ENCODE results near the gene SLC6A8. TPM values are rescaled to one million over a fixed set of nuclear protein-coding genes. Genes with fewer than 3 reads are reported as not detected.

SLC6A8 gene
- total RNA-seq, 6 donors from 2014 or later, result 3.9 to 8.1 (median 6.1) TPM

GRCh38 chrX:153645921-153646488 is 41.7 kb upstream of the SLC6A8 start:
- Histone ChIP-seq H3K36me3 (no peaks in the 10 kb centered on the region), H3K4me1 (peaks cover 6 to 49% (median 21%) of the 10 kb centered on the region in 4 donors), H3K27me3 (peaks cover 0 to 80% (median 9%) of the 10 kb centered on the region in 4 donors), H3K9me3 (peaks cover 0 to 6% (median 0%) of the 10 kb centered on the region in 4 donors), H3K4me3 (no peak overlapping the region), H3K27ac (no peak overlapping the region)
- DNase-seq (no peak), ATAC-seq (ENCODE audit: low FRiP score in 2 of 2) (no peak)
- WGBS, 2 donors, result 29 to 67% methylated on average over 9 to 10 of the region's 10 CpGs
- no peak for TF ChIP-seq POLR2A (IDR thresholded peaks at IDR 0.05)
- no peak for TF ChIP-seq EP300 (IDR thresholded peaks at IDR 0.05)
- TF ChIP-seq CTCF (IDR thresholded peaks at IDR 0.05), result no peak
- no peak for TF ChIP-seq POLR2AphosphoS5 (IDR thresholded peaks at IDR 0.05)

GRCh38 chrX:153646620-153647373 is 40.9 kb upstream of the SLC6A8 start, which contains the start of gene DUSP9:
TSS of gene DUSP9 (plus strand) at chrX:153647203. CDS start at chrX:153647954, 751 bp downstream.
- Histone ChIP-seq H3K27ac (no peak within 1 kb of the TSS), H3K4me3 (peak within 1 kb of the TSS in 3 of 4 donors; percentile 17 to 31 (median 28)), H3K27me3 (peaks cover 0 to 78% (median 9%) of the 10 kb centered on the region in 4 donors), H3K9me3 (peaks cover 0 to 6% (median 0%) of the 10 kb centered on the region in 4 donors), H3K4me1 (peaks cover 6 to 42% (median 21%) of the 10 kb centered on the region in 4 donors), H3K36me3 (no peaks in the 10 kb centered on the region)
- ATAC-seq (ENCODE audit: low FRiP score in 2 of 2), result peak in 1 of 2 donors; percentile 52
- peak; percentile 27 to 86 for DNase-seq
- 43% methylated on average over 24 of the region's 53 CpGs; no CpG with 5 or more reads in 1 of the 2 donors for WGBS, 2 donors
- TF ChIP-seq EP300 (IDR thresholded peaks at IDR 0.05) (no peak), POLR2A (IDR thresholded peaks at IDR 0.05) (no peak), CTCF (IDR thresholded peaks at IDR 0.05) (no peak), POLR2AphosphoS5 (IDR thresholded peaks at IDR 0.05) (no peak)

- peak; percentile 15 to 66 for DNase-seq
- 50% methylated on average over 41 of the region's 85 CpGs; no CpG with 5 or more reads in 1 of the 2 donors for WGBS, 2 donors
- peak overlapping the region in 3 of 4 donors; percentile 17 to 31 (median 28) for H3K4me3 ChIP-seq
These were observed 40.0 kb upstream of the SLC6A8 start for GRCh38 chrX:153647461-153648357.

More at GRCh38 chrX:153647461-153648357, 40.0 kb upstream of the SLC6A8 start:
- TF ChIP-seq POLR2A (IDR thresholded peaks at IDR 0.05) (no peak), CTCF (IDR thresholded peaks at IDR 0.05) (no peak), EP300 (IDR thresholded peaks at IDR 0.05) (no peak), POLR2AphosphoS5 (IDR thresholded peaks at IDR 0.05) (no peak)
- Histone ChIP-seq H3K4me1 (peaks cover 6 to 33% (median 13%) of the 10 kb centered on the region in 4 donors), H3K9me3 (peaks cover 0 to 3% (median 0%) of the 10 kb centered on the region in 4 donors), H3K27ac (no peak overlapping the region), H3K27me3 (peaks cover 0 to 69% (median 7%) of the 10 kb centered on the region in 4 donors), H3K36me3 (no peaks in the 10 kb centered on the region)
- no peak for ATAC-seq (ENCODE audit: low FRiP score in 2 of 2)
